NCI-H460 (cell line): ENCODE measurements around the gene ERLEC1. TPM values are rescaled to one million over a fixed set of nuclear protein-coding genes. Genes with fewer than 3 reads are reported as not detected.
"Not testable (repeated sequence)": the region's sequence is repeated elsewhere in the genome, so short reads cannot be mapped to it uniquely, and the experiment has no call there.

Source experiments
- DNase-seq: peaks from one replicate; pipeline ENCODE4 v3.0.0-alpha.2; 2016; ENCODE audit warnings: low read depth; ENCODE audit errors: extremely low read depth
- total RNA-seq: library from RNA; depleted of rRNA; stranded (reverse); fragments of >200 nt; shearing (Covaris generic); gene quantifications from 2 replicates; pipeline ENCODE4 v1.2.3, GENCODE V29; 2014

ERLEC1 gene
- total RNA-seq, 1 experiment from 2014 or later = 111 TPM

GRCh38 chr2:53828331-53828730, 41.5 kb downstream of the ERLEC1 start:
- DNase-seq = no peak

GRCh38 chr2:53829273-53829979, 42.6 kb downstream of the ERLEC1 start:
- DNase-seq = no peak

GRCh38 chr2:53829980-53830290, 43.1 kb downstream of the ERLEC1 start:
- not testable (repeated sequence) for DNase-seq

GRCh38 chr2:53840580-53840979, 53.7 kb downstream of the ERLEC1 start:
- no peak for DNase-seq

- DNase-seq = not testable (repeated sequence)
Measured at GRCh38 chr2:53841651-53842050, 54.8 kb downstream of the ERLEC1 start.

- DNase-seq = no peak
Measured at GRCh38 chr2:53842891-53843290, 56.0 kb downstream of the ERLEC1 start.

- no peak for DNase-seq
Measured at GRCh38 chr2:53843595-53843994, 56.8 kb downstream of the ERLEC1 start.

- DNase-seq = no peak
Measured at GRCh38 chr2:53848062-53848461, 61.2 kb downstream of the ERLEC1 start.

GRCh38 chr2:53851052-53851757, 64.4 kb downstream of the ERLEC1 start:
- DNase-seq = not testable (repeated sequence)

- no peak for DNase-seq
Measured at GRCh38 chr2:53852532-53852931, 65.7 kb downstream of the ERLEC1 start.

- DNase-seq = no peak
Measured at GRCh38 chr2:53854678-53855077, 67.8 kb downstream of the ERLEC1 start.

GRCh38 chr2:53856272-53856671, 69.4 kb downstream of the ERLEC1 start:
- DNase-seq = no peak

GRCh38 chr2:53859206-53860181, 72.7 kb downstream of the ERLEC1 start, which contains the start of gene GPR75:
TSS of gene GPR75 (minus strand) at chr2:53859967. CDS start at chr2:53854756, 5,211 bp downstream.
- DNase-seq = no peak

- no peak for DNase-seq
Measured at GRCh38 chr2:53861824-53862223, 75.0 kb downstream of the ERLEC1 start.

- no peak for DNase-seq
Measured at GRCh38 chr2:53863538-53864227, 76.8 kb downstream of the ERLEC1 start.

- no peak for DNase-seq
Measured at GRCh38 chr2:53865264-53865663, 78.4 kb downstream of the ERLEC1 start.

GRCh38 chr2:53865962-53866361, 79.1 kb downstream of the ERLEC1 start:
- DNase-seq = no peak

- DNase-seq = no peak
Measured at GRCh38 chr2:53867169-53867568, 80.3 kb downstream of the ERLEC1 start.

GRCh38 chr2:53867773-53868172, 80.9 kb downstream of the ERLEC1 start:
- no peak for DNase-seq
